DOHH2 (cell line): ENCODE data around the gene SMAD3.

Experiments used
- CTCF ChIP-seq: fragments of 200-600 bp; sonication (generic); IDR thresholded peaks from one replicate; pipeline ENCODE4 v1.5.1; 2014; ENCODE audit warnings: antibody characterized with exemption, mild to moderate bottlenecking, low read depth, low read length; ENCODE audit not compliant: poor library complexity, severe bottlenecking
- EZH2phosphoT487 ChIP-seq: fragments of 200-600 bp; sonication (generic); IDR thresholded peaks from 2 replicates; pipeline ENCODE4 v1.6.1; 2017; ENCODE audit warnings: borderline replicate concordance, mild to moderate bottlenecking, antibody characterized with exemption, low read length, moderate library complexity, mixed read lengths

GRCh38 chr15:67140078-67140833, 74.9 kb downstream of the SMAD3 start:
- TF ChIP-seq CTCF (no peak), EZH2phosphoT487 (no peak)
